ENCODE data around the gene TMPRSS6.

The TMPRSS6 gene

GRCh38 chr22:37024339-37025157 lies 85.0 kb downstream of the TMPRSS6 start:
- DNase-seq = no peak

- no peak for DNase-seq
These were observed 85.7 kb downstream of the TMPRSS6 start for GRCh38 chr22:37023743-37024338.

GRCh38 chr22:37022483-37023337 lies 86.8 kb downstream of the TMPRSS6 start:
- no peak for DNase-seq

DNA sequence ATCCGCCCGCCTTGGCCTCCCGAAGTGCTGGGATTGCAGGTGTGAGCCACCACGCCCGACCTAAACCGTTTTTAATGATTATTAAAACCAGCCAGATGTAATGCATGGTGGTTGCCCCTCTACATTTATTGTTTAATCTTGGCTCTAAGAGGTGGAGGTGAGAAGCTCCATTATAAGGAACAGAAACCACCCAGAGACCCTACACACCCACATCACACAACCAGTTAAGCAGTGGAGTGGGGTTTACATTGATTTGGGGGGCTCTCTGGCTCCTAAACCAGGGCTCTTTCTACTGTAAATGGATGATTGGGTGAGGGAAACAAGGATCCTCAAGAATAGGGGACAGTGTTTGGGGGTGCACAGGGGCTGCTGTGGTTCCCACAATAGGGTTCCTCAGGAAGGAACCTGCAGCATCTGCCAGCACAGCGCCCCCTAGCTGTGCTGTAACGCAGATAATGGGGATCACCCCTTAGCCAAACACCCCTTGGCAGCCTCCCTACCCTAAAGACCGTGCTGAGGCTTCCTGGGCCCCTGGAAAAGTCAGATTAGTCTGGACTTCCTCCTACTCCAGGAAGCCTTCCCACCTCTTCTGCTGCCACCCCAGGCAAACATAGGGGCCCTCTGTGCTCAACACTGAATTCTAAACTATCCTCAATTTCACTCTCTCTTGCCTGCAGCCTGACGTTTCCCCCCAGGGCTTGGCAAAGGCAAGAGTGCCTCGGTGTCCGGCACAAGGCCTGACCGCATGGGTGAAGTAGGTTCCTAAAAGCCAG lies 87.6 kb downstream of the TMPRSS6 start:
- DNase-seq = no peak

GRCh38 chr22:37021041-37021440 lies 88.5 kb downstream of the TMPRSS6 start:
- DNase-seq = no peak

DNA sequence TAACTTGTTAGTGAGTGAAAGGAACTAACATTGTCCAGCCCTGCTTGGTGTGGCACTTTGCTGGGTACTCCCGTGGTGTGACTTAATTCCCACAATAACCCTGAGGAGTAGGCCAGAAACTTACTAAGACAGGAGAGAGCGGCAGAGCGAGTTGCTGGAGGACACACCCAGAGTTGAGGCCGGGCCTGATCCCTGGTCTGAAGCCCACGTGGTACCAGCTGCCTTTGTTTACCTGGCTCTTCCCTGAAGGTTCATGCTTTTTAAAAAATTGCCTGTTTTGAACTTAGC lies 89.4 kb downstream of the TMPRSS6 start:
- DNase-seq = peak in 1 of 2 experiments; percentile 11

GRCh38 chr22:37019309-37020191 lies 90.0 kb downstream of the TMPRSS6 start, which contains the start of the genes MPST and TST:
TSS of gene MPST (plus strand) at chr22:37019742. CDS start at chr22:37019837, 95 bp downstream.
TSS of gene TST (minus strand) at chr22:37019447. CDS start at chr22:37018732, 715 bp downstream.
- DNase-seq = peak; percentile 8 to 60

- no peak for DNase-seq
These were observed 90.7 kb downstream of the TMPRSS6 start for GRCh38 chr22:37018815-37019308.

GRCh38 chr22:37018086-37018814 lies 91.3 kb downstream of the TMPRSS6 start:
- DNase-seq = no peak

DNA sequence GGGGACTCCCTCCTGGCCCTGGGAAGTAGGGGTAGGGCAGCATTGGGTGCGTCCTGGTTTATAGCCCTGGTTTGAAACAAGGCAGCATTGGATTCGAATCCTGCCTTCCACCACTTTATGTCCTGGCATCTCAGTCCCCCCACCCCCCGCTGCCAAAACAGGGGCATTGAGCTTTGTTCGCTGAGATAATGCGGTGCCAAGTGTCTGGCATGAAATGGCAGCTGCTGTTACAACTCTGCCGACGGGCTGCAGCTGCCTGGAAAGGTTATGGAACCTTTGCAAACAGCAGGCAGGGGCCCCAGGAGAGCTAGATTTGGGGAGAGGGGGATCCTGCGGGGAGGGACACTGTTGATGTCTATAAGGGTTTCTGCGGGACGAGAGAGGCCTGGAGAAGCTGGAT lies 92.2 kb downstream of the TMPRSS6 start:
- no peak for DNase-seq

- no peak for DNase-seq
These were observed 93.2 kb downstream of the TMPRSS6 start for GRCh38 chr22:37016134-37016910.

- no peak for DNase-seq
These were observed 94.0 kb downstream of the TMPRSS6 start for GRCh38 chr22:37015587-37015878.
